Endothelial cell of umbilical vein (primary cell): ENCODE results near the gene PTPN9. TPM values are rescaled to one million over a fixed set of nuclear protein-coding genes. Genes with fewer than 3 reads are reported as not detected.

Source experiments
- BruUV-seq: library from RNA; stranded (reverse); fragments of 400-500 nt; replicated peaks from 2 replicates; lab custom pipeline; 2021; lab: Mats Ljungman, UMichigan
- CTCF ChIA-PET: fragments of 300-600, 350-600 bp; sonication (Branson Sonifier 250); formaldehyde crosslinking; loops from one replicate; lab custom pipeline; 2021; ENCODE audit warnings: antibody characterized with exemption, inconsistent platforms; lab: Charles Lee
- POLR2A ChIA-PET: fragments of 300-600, 350-600 bp; sonication (Branson Sonifier 250); formaldehyde crosslinking; loops from one replicate; lab custom pipeline; 2021; ENCODE audit warnings: antibody characterized with exemption, inconsistent platforms; lab: Charles Lee
- DNase-seq: peaks from one replicate; pipeline ENCODE4 v3.0.0-alpha.2; 2011; ENCODE audit warnings: low read depth, low spot score
- FAIRE-seq: peaks from 2 replicates; lab custom pipeline; 2011; peaks lifted over from hg19 to GRCh38; lab: Jason Lieb, UNC
- H2AFZ ChIP-seq: 2 replicates; pipeline ENCODE4 v1.6.0; 2012; ENCODE audit warnings: low read depth, low read length, control low read depth, inconsistent platforms
- H3K27ac ChIP-seq: 2 replicates; pipeline ENCODE4 v1.5.1; 2011; ENCODE audit warnings: low read depth, mild to moderate bottlenecking, control low read depth, low read length, moderate library complexity; ENCODE audit not compliant: insufficient read depth
- H3K27me3 ChIP-seq, 2 experiments: 2 replicates each; pipeline versions ENCODE4 v1.6.0 to v1.6.1; 2011; ENCODE audit warnings: low read length in 2 of 2, mixed read lengths in 1 of 2; ENCODE audit not compliant: control insufficient read depth in 2 of 2, insufficient read depth in 2 of 2
- H3K36me3 ChIP-seq, 2 experiments: 2 replicates in 1 of 2; 3 replicates in 1 of 2; pipeline ENCODE4 v1.5.1; 2011; ENCODE audit warnings: low read length in 2 of 2, mild to moderate bottlenecking in 1 of 2, moderate library complexity in 1 of 2; ENCODE audit not compliant: control insufficient read depth in 2 of 2, insufficient read depth in 2 of 2; ENCODE audit errors: extremely low read depth in 1 of 2
- H3K4me1 ChIP-seq: 3 replicates; pipeline ENCODE4 v1.5.1; 2011; ENCODE audit warnings: mild to moderate bottlenecking, low read length; ENCODE audit not compliant: control insufficient read depth, insufficient read depth; ENCODE audit errors: extremely low read depth
- H3K4me2 ChIP-seq: 2 replicates; pipeline ENCODE4 v1.6.1; 2011; ENCODE audit warnings: low read length, control low read depth, mixed read lengths; ENCODE audit not compliant: insufficient read depth
- H3K4me3 ChIP-seq, 3 experiments: fragments of 200-600 bp in 1 of 3; sonication (generic), shearing (Covaris generic) in 1 of 3; replicated peaks in 1 of 3; 2 replicates each; pipeline ENCODE4 v1.5.1; 2011 to 2016; ENCODE audit warnings: control low read depth in 3 of 3, low read length in 3 of 3, mild to moderate bottlenecking in 2 of 3, inconsistent platforms in 1 of 3, low read depth in 1 of 3, moderate library complexity in 1 of 3; ENCODE audit not compliant: insufficient read depth in 1 of 3
- H3K79me2 ChIP-seq: 2 replicates; pipeline ENCODE4 v1.6.0; 2012; ENCODE audit warnings: low read length, inconsistent platforms; ENCODE audit not compliant: control insufficient read depth, insufficient read depth
- H3K9ac ChIP-seq: replicated peaks from 2 replicates; pipeline ENCODE3; 2011; ENCODE audit warnings: low read length, control low read depth; ENCODE audit not compliant: insufficient read depth; ENCODE audit errors: extremely low read depth
- H3K9me1 ChIP-seq: replicated peaks from 3 replicates; pipeline ENCODE4 v1.6.0; 2011; ENCODE audit warnings: mild to moderate bottlenecking, low read length; ENCODE audit not compliant: control insufficient read depth, insufficient read depth; ENCODE audit errors: extremely low read depth
- H3K9me3 ChIP-seq: replicated peaks from 2 replicates; pipeline ENCODE4 v1.5.1; 2012; ENCODE audit warnings: low read length, inconsistent platforms; ENCODE audit not compliant: control insufficient read depth, insufficient read depth
- H4K20me1 ChIP-seq: replicated peaks from 2 replicates; pipeline ENCODE3; 2011; ENCODE audit warnings: mild to moderate bottlenecking, low read length; ENCODE audit not compliant: control insufficient read depth, insufficient read depth; ENCODE audit errors: extremely low read depth
- CTCF ChIP-seq, 2 donors: IDR thresholded peaks; 1 replicate in 1 of 2; 2 replicates in 1 of 2; pipeline ENCODE4 v1.5.1; 2011; ENCODE audit warnings: low read length in 2 of 2, mild to moderate bottlenecking in 2 of 2, moderate library complexity in 2 of 2, control low read depth in 1 of 2, inconsistent platforms in 1 of 2, low read depth in 1 of 2; ENCODE audit not compliant: insufficient read depth in 1 of 2; ENCODE audit errors: extremely low read depth in 1 of 2
- EZH2 ChIP-seq: IDR thresholded peaks from 2 replicates; pipeline ENCODE4 v1.6.1; 2012; ENCODE audit warnings: borderline replicate concordance, low read depth, mild to moderate bottlenecking, moderate library complexity, low read length, inconsistent platforms; ENCODE audit not compliant: severe bottlenecking
- FOS ChIP-seq: IDR thresholded peaks from 2 replicates; pipeline ENCODE4 v1.6.1; 2011; ENCODE audit warnings: mild to moderate bottlenecking, low read length, moderate library complexity, borderline replicate concordance; ENCODE audit not compliant: insufficient read depth
- GATA2 ChIP-seq: IDR thresholded peaks from 2 replicates; pipeline ENCODE4 v1.7.0; 2011; ENCODE audit warnings: low read depth, mild to moderate bottlenecking, moderate library complexity, mixed read lengths, low read length; ENCODE audit not compliant: insufficient read length, insufficient read depth
- JUN ChIP-seq: IDR thresholded peaks from 2 replicates; pipeline ENCODE4 v1.6.1; 2011; ENCODE audit warnings: borderline replicate concordance, low read depth; ENCODE audit not compliant: insufficient read length, insufficient read depth
- MAX ChIP-seq: IDR thresholded peaks from 2 replicates; pipeline ENCODE4 v1.6.1; 2011; ENCODE audit not compliant: insufficient read depth, insufficient read length
- MYC ChIP-seq: IDR thresholded peaks from one replicate; pipeline ENCODE4 v1.6.1; 2011; ENCODE audit warnings: mild to moderate bottlenecking, low read depth, low read length
- POLR2A ChIP-seq: IDR thresholded peaks from 2 replicates; pipeline ENCODE4 v1.6.1; 2012; ENCODE audit warnings: low read depth, mild to moderate bottlenecking, control low read depth, low read length
- POLR2AphosphoS5 ChIP-seq: IDR thresholded peaks from 2 replicates; pipeline ENCODE4 v1.6.1; 2012; ENCODE audit warnings: low read depth, mild to moderate bottlenecking, control low read depth, low read length, moderate library complexity; ENCODE audit not compliant: insufficient read depth
- dilution Hi-C: fragments of 300-500 bp; cut with MboI; formaldehyde crosslinking; loops from one replicate; pipeline ENCODE4 v1.15.0; 2019; ENCODE audit warnings: low sequenced_read_pairs; ENCODE audit not compliant: extremely low pct_ligation_motif_present
- intact Hi-C: fragments of 100-400 bp; cut with micrococcal nuclease; formaldehyde crosslinking; loops from one replicate; pipeline ENCODE4 v1.10.0; 2022
- polyA plus RNA-seq, 4 experiments: library from polyadenylated mRNA; depleted of rRNA in 3 of 4; stranded (reverse) in 3 of 4; unstranded in 1 of 4; fragments of >200 nt; gene quantifications; 2 replicates each; pipeline versions ENCODE4 v1.2.1 to v1.2.3, GENCODE V29; 2011 to 2012; ENCODE audit warnings: missing spikeins in 1 of 4
- total RNA-seq: library from RNA; stranded (reverse); gene quantifications from 2 replicates; pipeline ENCODE4 v1.2.3, GENCODE V29; 2021

Gene PTPN9
- total and polyA plus RNA-seq, 2 donors (not counting 3 experiments of a cell fraction or from before 2014, with no cell fraction given) = 31.4 to 37.2 TPM

DNA sequence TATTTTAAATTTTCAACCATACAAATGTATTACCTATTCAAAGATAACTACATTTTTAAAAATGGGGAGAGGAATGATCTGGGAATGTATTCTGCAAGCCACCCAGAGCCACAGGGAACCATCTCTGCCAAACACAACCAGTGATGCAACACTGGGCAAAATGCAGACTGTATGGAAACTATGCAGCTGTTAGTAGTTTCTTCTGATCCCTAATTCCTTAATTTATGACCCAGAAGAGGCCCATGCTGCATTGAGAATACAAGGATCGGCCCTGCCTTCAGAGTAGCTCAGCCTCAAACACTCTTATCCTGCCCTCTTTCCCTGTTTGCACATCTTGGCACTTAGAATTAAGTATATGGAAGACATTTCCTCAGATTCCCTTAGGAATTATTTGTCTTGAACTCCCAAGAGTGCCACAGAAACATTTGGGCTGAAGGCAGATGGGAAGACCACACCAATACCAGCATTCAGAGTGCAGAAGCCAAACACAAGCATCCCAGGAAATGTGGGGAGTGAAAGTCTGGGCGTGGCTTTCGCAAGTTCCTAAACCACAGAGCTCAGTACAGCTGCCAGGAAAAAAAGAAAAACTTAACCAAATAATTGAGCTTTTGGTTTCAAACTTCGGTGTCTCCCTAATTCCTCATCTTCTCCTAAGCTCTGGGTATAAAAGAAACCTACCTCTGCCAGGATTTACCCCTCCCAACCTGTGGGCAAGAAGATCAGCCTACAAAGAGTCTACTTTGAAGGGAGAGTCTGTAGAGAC is 41.1 kb upstream of the PTPN9 start:
- no TSS peak for BruUV-seq
- POLR2A ChIA-PET = interaction anchor here (0.7 to 1.1 kb wide), 3 partner anchors 20 to 66 kb away, joined by 3 to 6 read pairs (median 3); partner anchors contain the start of gene IMP3

GRCh38 chr15:75616766-75617165 is 37.7 kb upstream of the PTPN9 start:
- Histone ChIP-seq H3K79me2 (no peaks in the 10 kb centered on the region), H3K27me3 (no peaks in the 10 kb centered on the region)

More for the DNA sequence above, 41.1 kb upstream of the PTPN9 start:
- H3K27me3 ChIP-seq = no peaks in the 10 kb centered on the region
- H2AFZ ChIP-seq = peak overlapping the region; percentile 71
- FAIRE-seq = no peak
- dilution Hi-C loops = no loop called here
- H4K20me1 ChIP-seq = no peaks in the 10 kb centered on the region
- H3K36me3 ChIP-seq = peaks cover 5 to 12% of the 10 kb centered on the region in 2 experiments
- intact Hi-C loops = loop anchor here (1.0 kb wide), 1 partner anchor 18 kb away; no protein-coding TSS in a partner anchor
- DNase-seq = no peak
- peak overlapping the region in 1 of 3 experiments; percentile 50 for H3K4me3 ChIP-seq
- H3K9ac ChIP-seq = peak overlapping the region; percentile 74
- no peaks in the 10 kb centered on the region for H3K9me1 ChIP-seq
- H3K4me2 ChIP-seq = peak overlapping the region; percentile 78
- peak overlapping the region; percentile 87 for H3K27ac ChIP-seq
- CTCF ChIA-PET = interaction anchor here (0.6 to 2.2 kb wide), 26 partner anchors 10 to 252 kb away, joined by 3 to 32 read pairs (median 4); partner anchors contain the start of genes IMP3, PTPN9 and SNX33
- peaks cover 18% of the 10 kb centered on the region for H3K4me1 ChIP-seq
- no peaks in the 10 kb centered on the region for H3K79me2 ChIP-seq
- TF ChIP-seq MYC = no peak
- TF ChIP-seq JUN = no peak
- no peak for TF ChIP-seq MAX
- TF ChIP-seq POLR2A = no peak
- no peak for TF ChIP-seq GATA2
- TF ChIP-seq POLR2AphosphoS5 = peak; percentile 1
- no peak for TF ChIP-seq EZH2
- H3K9me3 ChIP-seq = no peaks in the 10 kb centered on the region

More at GRCh38 chr15:75616766-75617165, 37.7 kb upstream of the PTPN9 start:
- Histone ChIP-seq H3K36me3 (peaks cover 5 to 16% of the 10 kb centered on the region in 2 experiments), H3K4me2 (no peak overlapping the region), H3K9ac (no peak overlapping the region), H3K4me3 (no peak overlapping the region), H4K20me1 (no peaks in the 10 kb centered on the region), H3K27ac (no peak overlapping the region), H3K9me1 (no peaks in the 10 kb centered on the region), H3K9me3 (no peaks in the 10 kb centered on the region), H3K4me1 (peaks cover 18% of the 10 kb centered on the region), H2AFZ (no peak overlapping the region)
- dilution Hi-C loops = no loop called here
- POLR2A ChIA-PET = no interaction called here
- TF ChIP-seq JUN = no peak
- TF ChIP-seq MAX = no peak
- TF ChIP-seq POLR2A = no peak
- TF ChIP-seq GATA2 = no peak
- no peak for TF ChIP-seq EZH2
- TF ChIP-seq FOS = no peak
- TF ChIP-seq POLR2AphosphoS5 = no peak
- TF ChIP-seq MYC = no peak
- TF ChIP-seq CTCF (IDR thresholded peaks at IDR 0.05; ENCODE audit: extremely low read depth in 1 of 2, insufficient read depth in 1 of 2, low read depth in 1 of 2, low read length in 2 of 2) = no peak
- BruUV-seq = no TSS peak
- CTCF ChIA-PET = interaction anchor here (0.8 to 1.8 kb wide), 2 partner anchors 19 to 67 kb away, joined by 3 to 5 read pairs; no protein-coding TSS in a partner anchor
- no peak for FAIRE-seq
- no peak for DNase-seq
- intact Hi-C loops = no loop called here
